ENCODE data around the gene GON4L. TPM values are rescaled to one million over a fixed set of nuclear protein-coding genes. Genes with fewer than 3 reads are reported as not detected.

The GON4L gene
- total RNA-seq, 2 experiments from 2014 or later: 71.0 to 77.0 TPM

DNA sequence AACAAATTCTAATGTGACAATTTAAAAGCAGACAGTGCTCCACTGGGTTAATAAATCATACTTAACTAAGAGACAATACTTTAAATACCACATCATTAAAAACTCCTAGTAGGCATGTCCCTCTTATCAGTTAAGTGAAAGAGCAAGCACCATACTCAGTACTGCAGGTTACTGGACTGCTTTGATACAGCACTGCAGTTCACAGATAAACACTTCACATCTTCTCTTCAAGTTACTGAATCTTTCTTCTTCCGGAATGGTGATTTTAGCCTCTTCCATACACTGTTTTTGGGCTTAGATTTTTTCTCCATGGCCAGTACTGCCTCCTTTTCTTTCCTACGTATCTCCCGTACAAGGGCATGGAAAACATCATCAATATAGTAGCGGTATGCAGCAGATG is 43.1 kb upstream of the GON4L start:
- no peak overlapping the region for H3K4me3 Mint-ChIP-seq
- H3K27me3 Mint-ChIP-seq: no peaks in the 10 kb centered on the region
- no peaks in the 10 kb centered on the region for H3K9me3 Mint-ChIP-seq
- H3K27ac Mint-ChIP-seq: no peak overlapping the region
- ChIA-PET POLR2A (interaction anchor here (0.6 kb wide), 1 partner anchor 43 kb away, joined by 4 read pairs; the partner anchor contains the start of gene GON4L), CTCF (no interaction called here)
- intact Hi-C loops (cut with DNase I, micrococcal nuclease): no loop called here
- TF ChIP-seq, protein P1, sequence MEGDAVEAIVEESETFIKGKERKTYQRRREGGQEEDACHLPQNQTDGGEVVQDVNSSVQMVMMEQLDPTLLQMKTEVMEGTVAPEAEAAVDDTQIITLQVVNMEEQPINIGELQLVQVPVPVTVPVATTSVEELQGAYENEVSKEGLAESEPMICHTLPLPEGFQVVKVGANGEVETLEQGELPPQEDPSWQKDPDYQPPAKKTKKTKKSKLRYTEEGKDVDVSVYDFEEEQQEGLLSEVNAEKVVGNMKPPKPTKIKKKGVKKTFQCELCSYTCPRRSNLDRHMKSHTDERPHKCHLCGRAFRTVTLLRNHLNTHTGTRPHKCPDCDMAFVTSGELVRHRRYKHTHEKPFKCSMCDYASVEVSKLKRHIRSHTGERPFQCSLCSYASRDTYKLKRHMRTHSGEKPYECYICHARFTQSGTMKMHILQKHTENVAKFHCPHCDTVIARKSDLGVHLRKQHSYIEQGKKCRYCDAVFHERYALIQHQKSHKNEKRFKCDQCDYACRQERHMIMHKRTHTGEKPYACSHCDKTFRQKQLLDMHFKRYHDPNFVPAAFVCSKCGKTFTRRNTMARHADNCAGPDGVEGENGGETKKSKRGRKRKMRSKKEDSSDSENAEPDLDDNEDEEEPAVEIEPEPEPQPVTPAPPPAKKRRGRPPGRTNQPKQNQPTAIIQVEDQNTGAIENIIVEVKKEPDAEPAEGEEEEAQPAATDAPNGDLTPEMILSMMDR (IDR thresholded peaks at IDR 0.05): no peak
- peaks cover 10% of the 10 kb centered on the region for H3K4me1 Mint-ChIP-seq (ENCODE audit: low read depth)
- Histone ChIP-seq H3K36me3 (ENCODE audit: insufficient read depth, low read length) (peaks cover 67% of the 10 kb centered on the region), H3K27me3 (ENCODE audit: control insufficient read depth in 1 of 2, insufficient read depth in 2 of 2, low read length in 2 of 2) (no peaks in the 10 kb centered on the region), H3K9me3 (ENCODE audit: control insufficient read depth in 1 of 2, insufficient read depth in 1 of 2, low read length in 2 of 2) (no peaks in the 10 kb centered on the region), H3K4me1 (ENCODE audit: insufficient read depth, low read length) (no peaks in the 10 kb centered on the region), H3K27ac (ENCODE audit: low read depth in 1 of 2, low read length in 2 of 2) (no peak overlapping the region), H3K4me3 (ENCODE audit: low read length) (no peak overlapping the region)
- H3K36me3 Mint-ChIP-seq (ENCODE audit: low read depth): peaks cover 65% of the 10 kb centered on the region
- no peak for DNase-seq
- ATAC-seq (ENCODE audit: poor library complexity): no peak

DNA sequence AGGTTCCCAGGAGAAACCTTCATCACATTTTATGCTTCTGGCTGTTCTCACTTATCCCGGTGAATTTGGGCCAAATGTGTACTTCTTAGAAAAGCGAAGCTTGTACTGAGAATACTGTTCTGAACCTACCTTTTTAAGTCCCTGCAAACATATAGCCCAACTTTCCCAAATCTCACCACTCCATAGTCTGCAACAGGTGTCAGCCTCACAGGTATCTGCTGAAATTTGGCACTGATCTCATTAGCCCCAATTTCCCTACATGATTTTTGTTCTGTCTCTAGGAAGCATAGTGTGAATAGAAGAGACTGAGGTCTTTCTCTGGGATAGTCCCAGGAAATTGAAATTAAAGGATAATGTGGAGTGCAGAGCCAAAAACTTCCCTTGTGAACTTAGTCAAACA is 42.7 kb upstream of the GON4L start:
- Histone ChIP-seq H3K36me3 (ENCODE audit: insufficient read depth, low read length) (peaks cover 62% of the 10 kb centered on the region), H3K27ac (ENCODE audit: low read depth in 1 of 2, low read length in 2 of 2) (no peak overlapping the region), H3K4me1 (ENCODE audit: insufficient read depth, low read length) (no peaks in the 10 kb centered on the region), H3K4me3 (ENCODE audit: low read length) (no peak overlapping the region), H3K27me3 (ENCODE audit: control insufficient read depth in 1 of 2, insufficient read depth in 2 of 2, low read length in 2 of 2) (no peaks in the 10 kb centered on the region), H3K9me3 (ENCODE audit: control insufficient read depth in 1 of 2, insufficient read depth in 1 of 2, low read length in 2 of 2) (no peaks in the 10 kb centered on the region)
- TF ChIP-seq, protein P1 (IDR thresholded peaks at IDR 0.05): no peak
- no peaks in the 10 kb centered on the region for H3K27me3 Mint-ChIP-seq
- peaks cover 10% of the 10 kb centered on the region for H3K4me1 Mint-ChIP-seq (ENCODE audit: low read depth)
- H3K4me3 Mint-ChIP-seq: no peak overlapping the region
- intact Hi-C loops (cut with DNase I, micrococcal nuclease): no loop called here
- POLR2A ChIA-PET: interaction anchor here (0.6 to 1.0 kb wide), 2 partner anchors 38 to 42 kb away, joined by 3 to 4 read pairs; partner anchors contain the start of gene GON4L
- CTCF ChIA-PET: no interaction called here
- ATAC-seq (ENCODE audit: poor library complexity) (no peak), DNase-seq (no peak)
- H3K36me3 Mint-ChIP-seq (ENCODE audit: low read depth): peaks cover 61% of the 10 kb centered on the region
- H3K9me3 Mint-ChIP-seq: no peaks in the 10 kb centered on the region
- no peak overlapping the region for H3K27ac Mint-ChIP-seq

DNA sequence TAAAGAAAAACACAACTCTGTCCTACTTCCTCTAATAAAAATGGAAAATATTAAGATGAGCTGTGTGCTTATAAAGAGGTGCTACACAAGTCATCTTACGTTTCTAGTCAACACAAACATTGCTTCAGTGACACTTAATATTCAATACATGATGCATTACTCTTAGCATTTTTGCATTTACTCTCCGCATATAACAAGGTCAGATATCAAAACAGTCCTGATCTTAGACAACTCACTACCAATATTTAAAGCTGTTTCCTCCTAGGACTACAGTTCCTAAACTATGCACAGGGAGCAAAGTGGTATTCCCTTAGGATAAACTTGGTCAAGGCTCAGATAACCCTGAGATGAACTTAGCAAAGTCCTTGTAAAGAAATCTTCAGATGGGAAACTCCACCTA is 41.9 kb upstream of the GON4L start:
- DNase-seq (no peak), ATAC-seq (ENCODE audit: poor library complexity) (no peak)
- Mint-ChIP-seq H3K27me3 (no peaks in the 10 kb centered on the region), H3K36me3 (ENCODE audit: low read depth) (peaks cover 53% of the 10 kb centered on the region), H3K27ac (peak overlapping the region; percentile 4), H3K9me3 (no peaks in the 10 kb centered on the region), H3K4me3 (no peak overlapping the region), H3K4me1 (ENCODE audit: low read depth) (peaks cover 7% of the 10 kb centered on the region)
- intact Hi-C loops (cut with DNase I, micrococcal nuclease): no loop called here
- CTCF ChIA-PET: no interaction called here
- POLR2A ChIA-PET: interaction anchor here (0.5 to 1.0 kb wide), 3 partner anchors 37 to 84 kb away, joined by 3 read pairs; partner anchors contain the start of gene GON4L
- peaks cover 1% of the 10 kb centered on the region for H3K4me1 ChIP-seq (ENCODE audit: insufficient read depth, low read length)
- no peaks in the 10 kb centered on the region for H3K27me3 ChIP-seq (ENCODE audit: control insufficient read depth in 1 of 2, insufficient read depth in 2 of 2, low read length in 2 of 2)
- TF ChIP-seq, protein P1 (IDR thresholded peaks at IDR 0.05): no peak
- H3K36me3 ChIP-seq (ENCODE audit: insufficient read depth, low read length): peaks cover 54% of the 10 kb centered on the region
- no peak overlapping the region for H3K27ac ChIP-seq (ENCODE audit: low read depth in 1 of 2, low read length in 2 of 2)
- no peak overlapping the region for H3K4me3 ChIP-seq (ENCODE audit: low read length)
- no peaks in the 10 kb centered on the region for H3K9me3 ChIP-seq (ENCODE audit: control insufficient read depth in 1 of 2, insufficient read depth in 1 of 2, low read length in 2 of 2)

All from CD4-positive, alpha-beta T cell (primary cell).